H9 (cell line): ENCODE results near the gene RRAS. TPM values are rescaled to one million over a fixed set of nuclear protein-coding genes. Genes with fewer than 3 reads are reported as not detected.

ENCODE experiments used
- DNase-seq: peaks from one replicate; pipeline ENCODE4 v3.0.0-alpha.2; 2017
- H2AFZ ChIP-seq: one replicate; pipeline ENCODE4 v1.6.1; 2013; ENCODE audit warnings: mild to moderate bottlenecking, low read length, control low read depth, moderate library complexity
- H2AK5ac ChIP-seq: 2 replicates; pipeline ENCODE4 v1.6.1; 2013; ENCODE audit warnings: low read length, control low read depth, mixed read lengths; ENCODE audit not compliant: insufficient read length
- H2BK120ac ChIP-seq: one replicate; pipeline ENCODE4 v1.6.1; 2013; ENCODE audit warnings: low read depth, mild to moderate bottlenecking, low read length, control low read depth, inconsistent platforms; ENCODE audit not compliant: poor library complexity, severe bottlenecking
- H2BK12ac ChIP-seq: 2 replicates; pipeline ENCODE4 v1.6.1; 2013; ENCODE audit warnings: low read length, control low read depth, mixed read lengths, low read depth; ENCODE audit not compliant: insufficient read length
- H2BK15ac ChIP-seq: 2 replicates; pipeline ENCODE4 v1.6.1; 2013; ENCODE audit warnings: low read depth, low read length, control low read depth
- H2BK20ac ChIP-seq: one replicate; pipeline ENCODE4 v1.6.1; 2013; ENCODE audit warnings: low read depth, mild to moderate bottlenecking, low read length, control low read depth, inconsistent platforms; ENCODE audit not compliant: poor library complexity, severe bottlenecking
- H2BK5ac ChIP-seq: 2 replicates; pipeline ENCODE4 v1.6.1; 2013; ENCODE audit warnings: low read length, control low read depth, mixed read lengths; ENCODE audit not compliant: insufficient read length
- H3K14ac ChIP-seq: 2 replicates; pipeline ENCODE4 v1.6.1; 2013; ENCODE audit warnings: low read length, control low read depth; ENCODE audit not compliant: insufficient read depth
- H3K18ac ChIP-seq: 2 replicates; pipeline ENCODE4 v1.6.1; 2013; ENCODE audit warnings: low read depth, mild to moderate bottlenecking, mixed read lengths, low read length, control low read depth; ENCODE audit not compliant: insufficient read length
- H3K23ac ChIP-seq: 2 replicates; pipeline ENCODE4 v1.6.1; 2013; ENCODE audit warnings: low read length, control low read depth, mixed read lengths, low read depth; ENCODE audit not compliant: insufficient read length
- H3K23me2 ChIP-seq: 2 replicates; pipeline ENCODE4 v1.6.1; 2013; ENCODE audit warnings: low read depth, mild to moderate bottlenecking, mixed read lengths, low read length, control low read depth; ENCODE audit not compliant: insufficient read length, poor library complexity, severe bottlenecking
- H3K27ac ChIP-seq: 2 replicates; pipeline ENCODE4 v1.5.1; 2013; ENCODE audit warnings: low read length, control low read depth, mixed read lengths, low read depth; ENCODE audit not compliant: insufficient read length
- H3K27me3 ChIP-seq: 2 replicates; pipeline ENCODE4 v1.6.1; 2013; ENCODE audit warnings: low read length, control low read depth, inconsistent platforms; ENCODE audit not compliant: insufficient read depth
- H3K4ac ChIP-seq: 2 replicates; pipeline ENCODE4 v1.6.1; 2013; ENCODE audit warnings: low read depth, mild to moderate bottlenecking, control low read depth, inconsistent platforms, low read length, moderate library complexity
- H3K4me1 ChIP-seq: 2 replicates; pipeline ENCODE4 v1.6.1; 2013; ENCODE audit warnings: low read length, control low read depth, inconsistent platforms; ENCODE audit not compliant: insufficient read depth
- H3K4me2 ChIP-seq: 2 replicates; pipeline ENCODE4 v1.6.1; 2013; ENCODE audit warnings: low read length, control low read depth, mixed read lengths; ENCODE audit not compliant: insufficient read length, insufficient read depth
- H3K56ac ChIP-seq: 2 replicates; pipeline ENCODE4 v1.6.1; 2013; ENCODE audit warnings: low read depth, mild to moderate bottlenecking, mixed read lengths, low read length, control low read depth; ENCODE audit not compliant: insufficient read length
- H3K79me1 ChIP-seq: 2 replicates; pipeline ENCODE4 v1.6.1; 2013; ENCODE audit warnings: low read depth, mild to moderate bottlenecking, moderate library complexity, low read length, control low read depth, inconsistent platforms; ENCODE audit not compliant: insufficient read depth, poor library complexity, severe bottlenecking
- H3K79me2 ChIP-seq: 2 replicates; pipeline ENCODE4 v1.6.1; 2013; ENCODE audit warnings: low read length, control low read depth, inconsistent platforms; ENCODE audit not compliant: insufficient read depth
- H3K9ac ChIP-seq: 2 replicates; pipeline ENCODE4 v1.6.1; 2013; ENCODE audit warnings: low read length, control low read depth, mixed read lengths; ENCODE audit not compliant: insufficient read length; ENCODE audit errors: extremely low read depth
- H3K9me3 ChIP-seq: one replicate; pipeline ENCODE4 v1.6.1; 2013; ENCODE audit warnings: low read depth, low read length, inconsistent platforms; ENCODE audit not compliant: control insufficient read depth
- H3T11ph ChIP-seq: one replicate; pipeline ENCODE4 v1.6.1; 2013; ENCODE audit warnings: mild to moderate bottlenecking, low read length, control low read depth, inconsistent platforms
- H4K20me1 ChIP-seq: one replicate; pipeline ENCODE4 v1.6.1; 2013; ENCODE audit not compliant: control insufficient read depth, insufficient read length, insufficient read depth
- H4K5ac ChIP-seq: 2 replicates; pipeline ENCODE4 v1.6.1; 2013; ENCODE audit warnings: low read depth, mild to moderate bottlenecking, mixed read lengths, low read length, control low read depth; ENCODE audit not compliant: insufficient read length
- H4K8ac ChIP-seq: replicated peaks from 2 replicates; pipeline ENCODE4 v1.6.1; 2013; ENCODE audit warnings: low read length, control low read depth, mixed read lengths, low read depth; ENCODE audit not compliant: insufficient read length
- H4K91ac ChIP-seq: 2 replicates; pipeline ENCODE4 v1.6.1; 2013; ENCODE audit warnings: low read depth, mild to moderate bottlenecking, moderate library complexity, mixed read lengths, low read length, control low read depth; ENCODE audit not compliant: insufficient read length
- H3K27ac Mint-ChIP-seq, 3 experiments: 2 replicates in 2 of 3; 3 replicates in 1 of 3; pipeline ENCODE4 v1.8.0; 2020 to 2021; ENCODE audit warnings: mixed read lengths in 3 of 3, mild to moderate bottlenecking in 1 of 3, moderate library complexity in 1 of 3
- H3K27me3 Mint-ChIP-seq: 2 replicates; pipeline ENCODE4 v1.8.0; 2021; ENCODE audit warnings: low read depth, mild to moderate bottlenecking, moderate library complexity, mixed read lengths
- H3K36me3 Mint-ChIP-seq, 3 experiments: 2 replicates in 2 of 3; 3 replicates in 1 of 3; pipeline ENCODE4 v1.8.0; 2020 to 2021; ENCODE audit warnings: low read depth in 3 of 3, mixed read lengths in 3 of 3; ENCODE audit not compliant: insufficient read depth in 1 of 3
- H3K4me1 Mint-ChIP-seq, 2 experiments: 2 replicates each; pipeline ENCODE4 v1.8.0; 2020; ENCODE audit warnings: mixed read lengths in 2 of 2
- H3K4me3 Mint-ChIP-seq, 2 experiments: 2 replicates in 1 of 2; 3 replicates in 1 of 2; pipeline ENCODE4 v1.8.0; 2020 to 2021; ENCODE audit warnings: mild to moderate bottlenecking in 2 of 2, mixed read lengths in 2 of 2, moderate library complexity in 1 of 2
- H3K9me3 Mint-ChIP-seq, 2 experiments: 2 replicates in 1 of 2; 3 replicates in 1 of 2; pipeline ENCODE4 v1.8.0; 2020; ENCODE audit warnings: mild to moderate bottlenecking in 2 of 2, mixed read lengths in 2 of 2, moderate library complexity in 1 of 2
- CTCF ChIP-seq: fragments of 200-600 bp; sonication (generic); conservative IDR thresholded peaks from 3 replicates; pipeline ENCODE4 v1.8.0; 2021; ENCODE audit warnings: antibody characterized with exemption, mild to moderate bottlenecking
- WGBS: extraction: QIAGEN DNeasy Blood & Tissue Kit; methylation state at CpG from one replicate; pipeline ENCODE4 v1.1.7; 2013; ENCODE audit warnings: missing lambda C conversion rate, low lambda C conversion rate, mixed read lengths; ENCODE audit not compliant: insufficient read length; ENCODE audit errors: extremely low coverage; 5-methylcytosine and 5-hydroxymethylcytosine counted together
- total RNA-seq: library from RNA; stranded (reverse); gene quantifications from 2 replicates; pipeline ENCODE4 v1.2.1, GENCODE V29; 2021

Gene RRAS
- total RNA-seq, 1 experiment from 2014 or later: 9.9 TPM

- H3K23ac ChIP-seq: no peak overlapping the region
- no peak overlapping the region for H2AFZ ChIP-seq
- H4K91ac ChIP-seq: no peak overlapping the region
- no peak overlapping the region for H2AK5ac ChIP-seq
- peaks cover 37 to 65% (median 57%) of the 10 kb centered on the region in 3 experiments for H3K36me3 Mint-ChIP-seq
- H3K4me1 Mint-ChIP-seq: peaks cover 8 to 18% of the 10 kb centered on the region in 2 experiments
- H3K23me2 ChIP-seq: peaks cover 4% of the 10 kb centered on the region
- no peak overlapping the region for H2BK15ac ChIP-seq
- no peak overlapping the region for H2BK12ac ChIP-seq
- H4K5ac ChIP-seq: no peak overlapping the region
- no peak overlapping the region for H3K4me3 Mint-ChIP-seq
- WGBS: no CpG with 5 or more reads among the region's 65 CpGs
- no peak overlapping the region for H2BK20ac ChIP-seq
- no peaks in the 10 kb centered on the region for H3K4me1 ChIP-seq
- H2BK120ac ChIP-seq: no peak overlapping the region
- no peak overlapping the region for H3K14ac ChIP-seq
- H3K27me3 Mint-ChIP-seq: no peaks in the 10 kb centered on the region
- peak; percentile 39; the same call in 2 of the 3 replicates for TF ChIP-seq CTCF
- DNase-seq: no peak
- no peak overlapping the region for H3K4me2 ChIP-seq
- no peak overlapping the region for H3K4ac ChIP-seq
- H4K20me1 ChIP-seq: no peaks in the 10 kb centered on the region
- peaks cover 11% of the 10 kb centered on the region for H3K79me1 ChIP-seq
- H3K9me3 ChIP-seq: no peaks in the 10 kb centered on the region
- no peak overlapping the region for H3T11ph ChIP-seq
- no peak overlapping the region for H4K8ac ChIP-seq
- H3K27me3 ChIP-seq: no peaks in the 10 kb centered on the region
- H3K18ac ChIP-seq: no peak overlapping the region
- H3K9ac ChIP-seq: no peak overlapping the region
- no peak overlapping the region for H3K27ac ChIP-seq
- H2BK5ac ChIP-seq: no peak overlapping the region
- H3K9me3 Mint-ChIP-seq: no peaks in the 10 kb centered on the region; a peak in 1 of 5 replicates
- H3K56ac ChIP-seq: no peak overlapping the region
- no peak overlapping the region for H3K27ac Mint-ChIP-seq
- peaks cover 5% of the 10 kb centered on the region; the same call in 1 of the 2 replicates for H3K79me2 ChIP-seq
Observed at GRCh38 chr19:49596954-49597702, 42.8 kb downstream of the RRAS start.
